NOMO-1 treated with DMSO at 0.1 percent for 48 hours (cell line): ENCODE measurements around the gene LOX.

Experiments
- DNase-seq: peaks from one replicate; lab custom pipeline; 2025; ENCODE audit not compliant: unreplicated experiment; lab: John Stamatoyannopoulos, UW

Gene LOX

GRCh38 chr5:122078116-122079110 lies at the start of gene LOX:
LOX (minus strand) TSS chr5:122078259; CDS start chr5:122077985, 274 bp downstream.
- peak; percentile 8 for DNase-seq

DNA sequence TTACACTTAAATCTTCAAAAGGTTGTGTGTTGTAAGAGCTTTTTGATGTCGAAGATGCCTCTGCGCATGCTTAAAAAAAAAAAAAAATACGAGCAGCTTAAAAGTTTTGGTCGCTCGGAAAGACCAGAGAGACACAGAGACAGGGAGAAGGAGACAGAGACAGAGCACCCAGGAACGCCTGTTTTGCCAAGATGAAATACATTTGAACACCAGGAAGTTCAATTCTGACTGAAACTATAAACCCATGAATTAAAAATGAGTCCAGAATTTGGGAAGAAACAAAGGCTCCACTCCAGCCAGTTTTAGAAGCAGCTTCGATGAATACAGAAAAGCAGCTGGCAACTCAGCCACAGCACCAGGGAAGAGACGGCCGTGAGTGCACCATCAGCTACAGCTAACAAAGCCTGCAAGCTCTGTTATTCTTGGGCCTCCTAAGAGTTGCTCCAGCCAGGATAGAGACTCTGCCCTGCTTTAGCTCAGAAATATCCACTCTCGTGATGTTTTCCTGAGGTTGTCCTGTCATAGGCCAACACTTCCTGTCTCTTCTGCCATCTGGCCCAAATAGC lies 48.8 kb upstream of the LOX start:
- no peak for DNase-seq

DNA sequence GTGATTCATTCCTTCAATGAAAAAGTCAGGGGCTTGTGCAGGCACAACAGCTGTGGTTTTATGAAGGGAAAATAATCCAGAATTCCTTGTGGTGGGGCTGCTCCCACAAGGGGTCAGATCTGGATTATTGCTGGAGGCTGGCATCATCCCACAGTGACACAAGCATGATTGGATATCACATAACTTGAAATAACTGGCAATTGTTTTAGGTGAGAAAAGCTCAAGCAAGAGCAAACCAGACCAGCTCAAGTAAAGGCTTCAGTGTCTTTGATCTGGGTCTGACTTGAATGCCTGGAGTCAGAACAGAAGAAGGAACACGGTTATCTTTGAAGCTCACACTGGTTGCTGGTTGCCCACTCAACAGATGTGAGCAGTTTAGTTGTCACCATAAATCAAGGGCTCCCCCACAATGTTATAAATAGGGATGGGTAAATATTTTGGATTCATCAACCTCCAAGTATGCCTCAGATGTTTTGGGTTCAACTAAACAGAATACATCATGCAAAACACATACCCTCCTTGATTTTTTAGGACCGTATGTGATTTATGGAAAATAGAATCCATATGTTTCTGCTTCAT lies 48.2 kb upstream of the LOX start:
- DNase-seq: no peak

GRCh38 chr5:122124766-122125165 lies 46.7 kb upstream of the LOX start:
- DNase-seq: no peak

DNA sequence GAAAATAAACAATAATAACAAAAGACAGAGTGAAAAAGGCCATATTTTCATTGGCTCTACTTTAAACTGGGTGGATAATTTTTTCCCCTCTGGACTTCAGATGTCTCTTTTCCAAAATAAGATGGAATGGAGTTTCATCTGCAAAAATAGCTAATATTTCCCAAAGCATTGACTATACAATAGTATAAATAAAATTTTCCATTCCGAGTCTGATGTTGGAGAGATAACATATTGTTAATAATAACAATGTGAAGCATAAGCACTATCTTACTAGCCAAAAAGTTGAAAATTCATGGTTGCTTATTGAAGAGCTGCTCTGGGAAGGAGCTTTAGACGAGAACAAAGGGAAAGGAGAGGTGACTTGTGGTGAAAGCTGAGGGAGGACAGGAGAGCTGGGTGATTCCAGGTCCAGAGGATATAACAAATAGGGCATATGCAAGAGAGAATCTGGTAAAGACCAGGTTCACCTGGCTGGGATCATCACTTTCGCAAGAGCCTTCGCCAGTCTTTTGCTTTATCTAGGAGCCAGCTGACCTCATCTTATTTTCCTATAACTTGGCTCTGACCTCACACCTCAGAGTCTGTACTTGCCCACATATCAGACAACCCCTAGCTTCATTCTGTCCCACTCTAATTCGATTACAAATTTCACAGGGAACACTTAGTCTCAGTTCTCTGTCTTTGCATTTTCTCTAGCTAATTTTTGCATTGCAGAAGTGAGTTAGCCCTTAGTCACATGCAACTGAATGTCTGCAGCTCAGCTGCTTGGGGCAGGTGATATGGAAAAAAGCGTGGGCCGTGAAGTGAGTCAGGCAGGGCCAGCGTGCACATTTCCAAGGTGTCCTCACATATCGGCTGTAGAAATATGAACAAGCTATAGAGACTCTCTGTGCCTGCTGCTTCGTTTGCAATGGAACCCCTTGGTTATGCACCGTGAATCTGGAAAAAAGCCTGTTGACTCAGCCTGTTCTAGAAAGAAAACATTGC lies 43.7 kb upstream of the LOX start:
- no peak for DNase-seq

- DNase-seq: no peak
Measured at GRCh38 chr5:122120957-122121356, 42.9 kb upstream of the LOX start.

DNA sequence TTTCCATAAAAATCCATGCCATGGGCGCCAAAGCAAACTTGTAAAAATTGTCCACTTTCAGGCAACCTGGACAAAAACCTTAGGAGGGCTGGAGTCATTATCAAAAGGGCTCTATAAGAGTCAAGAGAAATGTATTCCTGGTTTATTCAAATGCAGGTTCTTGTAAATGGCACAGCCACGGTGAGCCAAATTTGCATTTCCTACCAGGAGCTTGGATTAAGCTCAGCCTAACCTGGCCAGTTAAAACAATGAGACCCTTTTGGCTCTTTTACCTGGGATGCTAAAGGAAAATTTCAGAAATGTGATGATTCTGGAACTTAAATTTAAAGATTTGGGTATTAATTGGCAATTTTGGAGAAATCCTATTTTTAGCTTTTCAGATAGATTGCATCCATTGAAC lies 42.4 kb upstream of the LOX start:
- DNase-seq: no peak

DNA sequence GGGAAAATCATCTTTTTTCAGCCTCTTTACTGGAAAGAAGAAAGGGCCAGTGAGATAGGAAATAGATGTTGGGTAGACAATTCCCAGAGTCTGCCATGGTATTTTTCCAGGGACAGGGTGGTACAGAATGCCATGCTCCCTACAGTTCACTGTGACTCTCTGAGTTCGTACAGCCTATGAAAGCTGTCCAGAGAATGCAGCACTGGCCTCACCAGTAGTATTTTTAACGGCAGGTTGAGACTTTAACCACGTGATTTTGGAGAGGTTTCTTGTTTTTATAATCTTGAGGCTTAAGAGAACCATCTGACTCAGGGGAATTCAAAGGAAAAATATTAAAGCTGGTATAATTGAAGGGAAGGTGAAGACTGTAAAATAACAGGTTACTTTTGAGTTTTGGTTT lies 41.1 kb upstream of the LOX start:
- no peak for DNase-seq

- DNase-seq: no peak
Measured at GRCh38 chr5:122118356-122118948, 40.4 kb upstream of the LOX start.

GRCh38 chr5:122114501-122114900 lies 36.4 kb upstream of the LOX start:
- DNase-seq: no peak

DNA sequence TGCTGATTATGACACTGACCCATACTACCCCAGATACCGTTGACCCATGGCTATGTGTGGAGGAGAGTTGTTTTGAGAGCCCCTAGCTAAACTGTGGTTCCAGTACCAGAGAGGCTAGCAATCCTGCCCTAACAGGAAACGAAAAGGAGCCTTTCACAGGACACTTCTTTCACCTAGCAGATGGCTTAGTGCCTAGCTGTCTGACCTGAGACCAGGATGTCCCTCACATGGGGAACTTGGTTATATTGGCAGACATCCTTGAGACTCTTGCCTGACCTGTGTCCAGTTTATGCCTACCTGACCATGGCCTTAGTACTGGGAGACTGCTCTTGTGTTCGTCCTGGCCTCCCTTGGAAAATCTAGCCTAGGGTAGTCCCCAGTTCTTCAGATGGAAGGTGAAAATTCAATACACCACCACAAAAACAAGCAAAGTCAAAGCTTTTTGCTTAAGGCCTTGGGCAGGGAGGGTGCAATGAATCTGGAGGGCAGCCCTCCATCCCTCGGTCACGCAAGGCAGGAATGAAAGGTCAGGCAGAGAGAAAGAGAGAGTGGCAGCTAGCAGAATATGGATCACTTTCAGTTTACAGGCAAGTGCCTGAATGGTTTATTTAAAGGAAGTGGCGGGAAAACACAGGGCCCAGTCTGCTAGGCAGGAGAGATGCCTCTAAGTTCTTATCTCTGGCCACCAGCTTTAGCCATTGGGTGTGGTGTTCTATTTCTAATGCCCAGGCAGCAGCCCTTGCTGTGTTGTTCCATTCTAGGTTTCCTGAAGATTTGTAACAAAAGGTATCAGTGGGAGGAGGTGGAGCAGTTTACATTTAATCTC lies 34.9 kb upstream of the LOX start:
- no peak for DNase-seq

GRCh38 chr5:122112063-122112462 lies 34.0 kb upstream of the LOX start:
- no peak for DNase-seq

DNA sequence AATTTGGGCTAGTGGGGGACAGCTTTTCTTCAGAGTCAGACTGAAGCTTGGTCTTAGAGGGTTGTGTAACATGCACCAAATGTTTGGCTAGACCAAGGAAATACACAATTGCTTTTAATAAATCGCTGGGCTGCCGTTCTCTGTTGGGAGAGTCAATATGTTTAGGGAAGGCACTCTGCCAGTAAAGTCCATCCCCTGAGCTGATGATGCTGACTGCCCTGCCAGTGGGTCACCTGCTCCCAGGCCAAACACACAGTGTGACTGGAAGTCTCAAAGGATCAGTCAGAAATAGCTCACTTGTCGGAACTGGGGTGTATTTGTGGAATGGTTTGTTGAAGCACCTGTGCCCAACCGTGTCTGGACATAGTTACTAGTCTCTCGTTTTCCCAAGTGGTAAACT lies 33.4 kb upstream of the LOX start:
- DNase-seq: no peak

- DNase-seq: no peak
Measured at GRCh38 chr5:122110987-122111386, 32.9 kb upstream of the LOX start.

- DNase-seq: no peak
Measured at GRCh38 chr5:122107016-122107415, 29.0 kb upstream of the LOX start.

DNA sequence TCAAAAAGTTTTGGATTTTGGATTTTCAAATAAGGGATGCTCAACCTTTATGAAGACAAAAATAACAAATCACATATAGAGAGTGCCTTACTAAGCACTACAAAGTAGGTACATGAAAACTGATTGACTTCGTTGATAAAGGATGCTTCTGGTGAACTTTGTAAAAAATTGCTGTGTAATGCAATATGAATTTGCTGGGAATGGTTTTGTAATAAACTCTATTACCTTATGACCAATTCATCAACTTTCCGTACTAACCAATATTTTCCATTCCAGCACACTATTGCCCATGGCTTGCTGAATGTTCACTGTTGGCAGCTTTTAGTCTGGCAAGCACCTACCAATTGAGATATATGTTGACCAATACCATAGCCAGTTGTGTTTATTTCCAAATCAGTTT lies 27.9 kb upstream of the LOX start:
- no peak for DNase-seq

- DNase-seq: no peak
Measured at GRCh38 chr5:122102825-122103224, 24.8 kb upstream of the LOX start.

DNA sequence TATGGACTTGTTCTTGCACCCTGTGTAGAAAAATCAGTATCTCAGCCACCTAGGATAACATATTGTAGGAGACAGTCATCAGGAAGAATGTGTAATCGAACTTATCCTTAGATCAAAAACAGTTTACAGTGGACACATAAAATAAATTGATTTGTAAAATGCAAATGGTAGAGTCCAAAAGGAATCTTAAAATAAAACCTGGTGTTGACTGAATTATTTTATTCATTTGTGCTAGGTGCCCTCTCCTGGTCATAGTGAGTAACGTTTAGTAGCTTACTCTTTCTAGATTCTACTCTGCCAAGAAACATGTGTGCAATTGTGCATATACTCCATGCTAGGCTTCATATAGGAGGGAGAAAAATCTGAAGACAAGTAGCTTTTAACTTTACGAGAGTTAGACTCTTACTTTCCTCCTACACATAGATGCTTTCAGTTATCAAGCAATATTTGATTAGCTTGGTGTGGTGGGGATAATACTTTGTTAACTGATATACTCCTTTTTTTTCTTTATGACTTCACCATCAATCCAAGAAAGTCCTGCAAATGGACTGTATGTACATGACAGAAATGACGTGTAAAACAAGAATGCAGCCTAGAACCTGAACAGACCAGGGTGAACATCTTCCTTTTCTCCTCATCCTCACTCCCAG lies 23.7 kb upstream of the LOX start:
- DNase-seq: peak; percentile 36
